H9 (cell line): ENCODE measurements around the gene PRPF8. TPM values are rescaled to one million over a fixed set of nuclear protein-coding genes. Genes with fewer than 3 reads are reported as not detected.
A peak's percentile ranks its signal among the peaks of the same experiment; 100 is the strongest.

ENCODE experiments used
- DNase-seq: peaks from one replicate; pipeline ENCODE4 v3.0.0-alpha.2; 2017
- H2AFZ ChIP-seq: one replicate; pipeline ENCODE4 v1.6.1; 2013; ENCODE audit warnings: mild to moderate bottlenecking, low read length, control low read depth, moderate library complexity
- H2AK5ac ChIP-seq: 2 replicates; pipeline ENCODE4 v1.6.1; 2013; ENCODE audit warnings: low read length, control low read depth, mixed read lengths; ENCODE audit not compliant: insufficient read length
- H2BK120ac ChIP-seq: one replicate; pipeline ENCODE4 v1.6.1; 2013; ENCODE audit warnings: low read depth, mild to moderate bottlenecking, low read length, control low read depth, inconsistent platforms; ENCODE audit not compliant: poor library complexity, severe bottlenecking
- H2BK12ac ChIP-seq: 2 replicates; pipeline ENCODE4 v1.6.1; 2013; ENCODE audit warnings: low read length, control low read depth, mixed read lengths, low read depth; ENCODE audit not compliant: insufficient read length
- H2BK15ac ChIP-seq: 2 replicates; pipeline ENCODE4 v1.6.1; 2013; ENCODE audit warnings: low read depth, low read length, control low read depth
- H2BK20ac ChIP-seq: one replicate; pipeline ENCODE4 v1.6.1; 2013; ENCODE audit warnings: low read depth, mild to moderate bottlenecking, low read length, control low read depth, inconsistent platforms; ENCODE audit not compliant: poor library complexity, severe bottlenecking
- H2BK5ac ChIP-seq: 2 replicates; pipeline ENCODE4 v1.6.1; 2013; ENCODE audit warnings: low read length, control low read depth, mixed read lengths; ENCODE audit not compliant: insufficient read length
- H3K14ac ChIP-seq: 2 replicates; pipeline ENCODE4 v1.6.1; 2013; ENCODE audit warnings: low read length, control low read depth; ENCODE audit not compliant: insufficient read depth
- H3K18ac ChIP-seq: 2 replicates; pipeline ENCODE4 v1.6.1; 2013; ENCODE audit warnings: low read depth, mild to moderate bottlenecking, mixed read lengths, low read length, control low read depth; ENCODE audit not compliant: insufficient read length
- H3K23ac ChIP-seq: 2 replicates; pipeline ENCODE4 v1.6.1; 2013; ENCODE audit warnings: low read length, control low read depth, mixed read lengths, low read depth; ENCODE audit not compliant: insufficient read length
- H3K23me2 ChIP-seq: 2 replicates; pipeline ENCODE4 v1.6.1; 2013; ENCODE audit warnings: low read depth, mild to moderate bottlenecking, mixed read lengths, low read length, control low read depth; ENCODE audit not compliant: insufficient read length, poor library complexity, severe bottlenecking
- H3K27ac ChIP-seq: 2 replicates; pipeline ENCODE4 v1.5.1; 2013; ENCODE audit warnings: low read length, control low read depth, mixed read lengths, low read depth; ENCODE audit not compliant: insufficient read length
- H3K27me3 ChIP-seq: 2 replicates; pipeline ENCODE4 v1.6.1; 2013; ENCODE audit warnings: low read length, control low read depth, inconsistent platforms; ENCODE audit not compliant: insufficient read depth
- H3K4ac ChIP-seq: 2 replicates; pipeline ENCODE4 v1.6.1; 2013; ENCODE audit warnings: low read depth, mild to moderate bottlenecking, control low read depth, inconsistent platforms, low read length, moderate library complexity
- H3K4me1 ChIP-seq: 2 replicates; pipeline ENCODE4 v1.6.1; 2013; ENCODE audit warnings: low read length, control low read depth, inconsistent platforms; ENCODE audit not compliant: insufficient read depth
- H3K4me2 ChIP-seq: 2 replicates; pipeline ENCODE4 v1.6.1; 2013; ENCODE audit warnings: low read length, control low read depth, mixed read lengths; ENCODE audit not compliant: insufficient read length, insufficient read depth
- H3K56ac ChIP-seq: 2 replicates; pipeline ENCODE4 v1.6.1; 2013; ENCODE audit warnings: low read depth, mild to moderate bottlenecking, mixed read lengths, low read length, control low read depth; ENCODE audit not compliant: insufficient read length
- H3K79me1 ChIP-seq: 2 replicates; pipeline ENCODE4 v1.6.1; 2013; ENCODE audit warnings: low read depth, mild to moderate bottlenecking, moderate library complexity, low read length, control low read depth, inconsistent platforms; ENCODE audit not compliant: insufficient read depth, poor library complexity, severe bottlenecking
- H3K79me2 ChIP-seq: 2 replicates; pipeline ENCODE4 v1.6.1; 2013; ENCODE audit warnings: low read length, control low read depth, inconsistent platforms; ENCODE audit not compliant: insufficient read depth
- H3K9ac ChIP-seq: 2 replicates; pipeline ENCODE4 v1.6.1; 2013; ENCODE audit warnings: low read length, control low read depth, mixed read lengths; ENCODE audit not compliant: insufficient read length; ENCODE audit errors: extremely low read depth
- H3K9me3 ChIP-seq: one replicate; pipeline ENCODE4 v1.6.1; 2013; ENCODE audit warnings: low read depth, low read length, inconsistent platforms; ENCODE audit not compliant: control insufficient read depth
- H3T11ph ChIP-seq: one replicate; pipeline ENCODE4 v1.6.1; 2013; ENCODE audit warnings: mild to moderate bottlenecking, low read length, control low read depth, inconsistent platforms
- H4K20me1 ChIP-seq: one replicate; pipeline ENCODE4 v1.6.1; 2013; ENCODE audit not compliant: control insufficient read depth, insufficient read length, insufficient read depth
- H4K5ac ChIP-seq: 2 replicates; pipeline ENCODE4 v1.6.1; 2013; ENCODE audit warnings: low read depth, mild to moderate bottlenecking, mixed read lengths, low read length, control low read depth; ENCODE audit not compliant: insufficient read length
- H4K8ac ChIP-seq: replicated peaks from 2 replicates; pipeline ENCODE4 v1.6.1; 2013; ENCODE audit warnings: low read length, control low read depth, mixed read lengths, low read depth; ENCODE audit not compliant: insufficient read length
- H4K91ac ChIP-seq: 2 replicates; pipeline ENCODE4 v1.6.1; 2013; ENCODE audit warnings: low read depth, mild to moderate bottlenecking, moderate library complexity, mixed read lengths, low read length, control low read depth; ENCODE audit not compliant: insufficient read length
- H3K27ac Mint-ChIP-seq, 3 experiments: 2 replicates in 2 of 3; 3 replicates in 1 of 3; pipeline ENCODE4 v1.8.0; 2020 to 2021; ENCODE audit warnings: mixed read lengths in 3 of 3, mild to moderate bottlenecking in 1 of 3, moderate library complexity in 1 of 3
- H3K27me3 Mint-ChIP-seq: 2 replicates; pipeline ENCODE4 v1.8.0; 2021; ENCODE audit warnings: low read depth, mild to moderate bottlenecking, moderate library complexity, mixed read lengths
- H3K36me3 Mint-ChIP-seq, 3 experiments: 2 replicates in 2 of 3; 3 replicates in 1 of 3; pipeline ENCODE4 v1.8.0; 2020 to 2021; ENCODE audit warnings: low read depth in 3 of 3, mixed read lengths in 3 of 3; ENCODE audit not compliant: insufficient read depth in 1 of 3
- H3K4me1 Mint-ChIP-seq, 2 experiments: 2 replicates each; pipeline ENCODE4 v1.8.0; 2020; ENCODE audit warnings: mixed read lengths in 2 of 2
- H3K4me3 Mint-ChIP-seq, 2 experiments: 2 replicates in 1 of 2; 3 replicates in 1 of 2; pipeline ENCODE4 v1.8.0; 2020 to 2021; ENCODE audit warnings: mild to moderate bottlenecking in 2 of 2, mixed read lengths in 2 of 2, moderate library complexity in 1 of 2
- H3K9me3 Mint-ChIP-seq, 2 experiments: 2 replicates in 1 of 2; 3 replicates in 1 of 2; pipeline ENCODE4 v1.8.0; 2020; ENCODE audit warnings: mild to moderate bottlenecking in 2 of 2, mixed read lengths in 2 of 2, moderate library complexity in 1 of 2
- CTCF ChIP-seq: fragments of 200-600 bp; sonication (generic); conservative IDR thresholded peaks from 3 replicates; pipeline ENCODE4 v1.8.0; 2021; ENCODE audit warnings: antibody characterized with exemption, mild to moderate bottlenecking
- WGBS: extraction: QIAGEN DNeasy Blood & Tissue Kit; methylation state at CpG from one replicate; pipeline ENCODE4 v1.1.7; 2013; ENCODE audit warnings: missing lambda C conversion rate, low lambda C conversion rate, mixed read lengths; ENCODE audit not compliant: insufficient read length; ENCODE audit errors: extremely low coverage; 5-methylcytosine and 5-hydroxymethylcytosine counted together
- total RNA-seq: library from RNA; stranded (reverse); gene quantifications from 2 replicates; pipeline ENCODE4 v1.2.1, GENCODE V29; 2021

The PRPF8 gene
- total RNA-seq, 1 experiment from 2014 or later: 408 TPM

- Histone ChIP-seq H2BK5ac (no peak overlapping the region), H4K20me1 (no peaks in the 10 kb centered on the region), H3K79me2 (no peaks in the 10 kb centered on the region), H3K27ac (no peak overlapping the region), H3K4me1 (no peaks in the 10 kb centered on the region; the same call in 1 of the 2 replicates), H2BK12ac (no peak overlapping the region), H3K27me3 (no peaks in the 10 kb centered on the region), H2BK120ac (no peak overlapping the region), H4K5ac (no peak overlapping the region), H3K56ac (no peak overlapping the region), H3T11ph (no peak overlapping the region), H3K79me1 (no peaks in the 10 kb centered on the region), H3K4me2 (no peak overlapping the region), H2AK5ac (no peak overlapping the region), H3K9ac (no peak overlapping the region), H3K23me2 (peaks cover 17% of the 10 kb centered on the region), H2AFZ (no peak overlapping the region), H2BK15ac (no peak overlapping the region), H3K4ac (no peak overlapping the region), H3K18ac (no peak overlapping the region), H4K91ac (no peak overlapping the region), H3K14ac (no peak overlapping the region), H2BK20ac (no peak overlapping the region), H3K9me3 (no peaks in the 10 kb centered on the region), H4K8ac (no peak overlapping the region), H3K23ac (no peak overlapping the region)
- TF ChIP-seq CTCF: no peak
- H3K27ac Mint-ChIP-seq: no peak overlapping the region
- H3K4me1 Mint-ChIP-seq: peaks cover 20 to 23% of the 10 kb centered on the region in 2 experiments
- H3K4me3 Mint-ChIP-seq: peak overlapping the region; percentile 78 to 89; a peak in 4 of 5 replicates
- no CpG with 5 or more reads among the region's 4 CpGs for WGBS
- peaks cover 10% of the 10 kb centered on the region for H3K27me3 Mint-ChIP-seq
- H3K9me3 Mint-ChIP-seq: no peaks in the 10 kb centered on the region; a peak in 2 of 5 replicates
- no peak for DNase-seq
- H3K36me3 Mint-ChIP-seq: no peaks in the 10 kb centered on the region; a peak in 4 of 7 replicates
Observed at GRCh38 chr17:1630662-1631061, 54.0 kb downstream of the PRPF8 start.
